Neural crest cell (in vitro differentiated cells): ENCODE measurements around the gene BEGAIN. TPM values are rescaled to one million over a fixed set of nuclear protein-coding genes. Genes with fewer than 3 reads are reported as not detected.
A peak's percentile ranks its signal among the peaks of the same experiment; 100 is the strongest.

Source experiments
- DNase-seq: peaks from one replicate; pipeline ENCODE4 v3.0.0; 2021; ENCODE audit warnings: low read depth, mixed read lengths, low spot score
- H3K27ac Mint-ChIP-seq: one replicate; pipeline ENCODE4 v1.8.0; 2021; ENCODE audit warnings: mild to moderate bottlenecking, mixed read lengths; ENCODE audit not compliant: unreplicated experiment
- H3K27me3 Mint-ChIP-seq: 2 replicates; pipeline ENCODE4 v1.8.0; 2021; ENCODE audit warnings: low read depth, mild to moderate bottlenecking, mixed read lengths
- H3K36me3 Mint-ChIP-seq: 2 replicates; pipeline ENCODE4 v1.8.0; 2021; ENCODE audit warnings: low read depth, mild to moderate bottlenecking, mixed read lengths
- H3K4me1 Mint-ChIP-seq: 2 replicates; pipeline ENCODE4 v1.8.0; 2021; ENCODE audit warnings: mixed read lengths
- H3K4me3 Mint-ChIP-seq: one replicate; pipeline ENCODE4 v1.8.0; 2021; ENCODE audit warnings: mild to moderate bottlenecking, mixed read lengths
- H3K9me3 Mint-ChIP-seq: 2 replicates; pipeline ENCODE4 v1.8.0; 2021; ENCODE audit warnings: mixed read lengths
- total RNA-seq: library from RNA; stranded (reverse); gene quantifications from 2 replicates; pipeline ENCODE4 v1.2.1, GENCODE V29; 2021
- TF ChIP-seq, protein P1 (sequence below): fragments of 200-600 bp; sonication (generic); conservative IDR thresholded peaks from 2 replicates; pipeline ENCODE4 v1.5.0; 2021; ENCODE audit warnings: antibody characterized with exemption, mild to moderate bottlenecking

The BEGAIN gene
- total RNA-seq, 1 donor from 2014 or later, result 4.8 TPM

DNA sequence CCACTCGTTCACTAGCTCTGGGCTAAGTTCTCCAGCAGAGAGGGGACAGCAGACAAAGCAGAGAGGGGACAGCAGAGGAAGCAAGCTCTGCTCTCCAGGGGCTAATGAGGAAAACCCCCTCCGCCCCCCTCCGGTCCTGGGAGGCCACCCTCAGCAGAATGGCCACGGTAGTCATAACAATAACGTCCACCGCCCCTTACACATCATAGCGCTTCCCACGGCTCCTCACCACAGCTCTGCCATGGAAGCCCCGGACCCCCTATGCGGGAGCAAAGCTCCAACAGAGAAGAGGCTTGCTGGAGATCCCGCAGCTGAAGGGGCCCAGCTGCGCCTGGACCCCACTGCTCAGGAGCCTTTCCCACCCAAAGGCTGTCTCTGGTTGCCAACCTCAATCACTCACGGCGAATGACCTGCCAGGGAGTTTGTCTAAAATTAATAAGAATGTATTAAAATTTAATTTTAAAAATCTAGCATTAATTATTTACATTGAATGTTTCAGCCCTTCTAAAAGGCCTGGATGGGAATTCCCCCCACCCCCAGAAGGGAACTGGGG lies 17.4 kb downstream of the BEGAIN start:
- Mint-ChIP-seq H3K4me1 (peaks cover 14% of the 10 kb centered on the region), H3K27me3 (peaks cover 65% of the 10 kb centered on the region), H3K27ac (no peak overlapping the region), H3K36me3 (no peaks in the 10 kb centered on the region), H3K4me3 (peak overlapping the region; percentile 56), H3K9me3 (no peaks in the 10 kb centered on the region)
- no peak for DNase-seq
- TF ChIP-seq, protein P1, sequence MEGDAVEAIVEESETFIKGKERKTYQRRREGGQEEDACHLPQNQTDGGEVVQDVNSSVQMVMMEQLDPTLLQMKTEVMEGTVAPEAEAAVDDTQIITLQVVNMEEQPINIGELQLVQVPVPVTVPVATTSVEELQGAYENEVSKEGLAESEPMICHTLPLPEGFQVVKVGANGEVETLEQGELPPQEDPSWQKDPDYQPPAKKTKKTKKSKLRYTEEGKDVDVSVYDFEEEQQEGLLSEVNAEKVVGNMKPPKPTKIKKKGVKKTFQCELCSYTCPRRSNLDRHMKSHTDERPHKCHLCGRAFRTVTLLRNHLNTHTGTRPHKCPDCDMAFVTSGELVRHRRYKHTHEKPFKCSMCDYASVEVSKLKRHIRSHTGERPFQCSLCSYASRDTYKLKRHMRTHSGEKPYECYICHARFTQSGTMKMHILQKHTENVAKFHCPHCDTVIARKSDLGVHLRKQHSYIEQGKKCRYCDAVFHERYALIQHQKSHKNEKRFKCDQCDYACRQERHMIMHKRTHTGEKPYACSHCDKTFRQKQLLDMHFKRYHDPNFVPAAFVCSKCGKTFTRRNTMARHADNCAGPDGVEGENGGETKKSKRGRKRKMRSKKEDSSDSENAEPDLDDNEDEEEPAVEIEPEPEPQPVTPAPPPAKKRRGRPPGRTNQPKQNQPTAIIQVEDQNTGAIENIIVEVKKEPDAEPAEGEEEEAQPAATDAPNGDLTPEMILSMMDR, result no peak

DNA sequence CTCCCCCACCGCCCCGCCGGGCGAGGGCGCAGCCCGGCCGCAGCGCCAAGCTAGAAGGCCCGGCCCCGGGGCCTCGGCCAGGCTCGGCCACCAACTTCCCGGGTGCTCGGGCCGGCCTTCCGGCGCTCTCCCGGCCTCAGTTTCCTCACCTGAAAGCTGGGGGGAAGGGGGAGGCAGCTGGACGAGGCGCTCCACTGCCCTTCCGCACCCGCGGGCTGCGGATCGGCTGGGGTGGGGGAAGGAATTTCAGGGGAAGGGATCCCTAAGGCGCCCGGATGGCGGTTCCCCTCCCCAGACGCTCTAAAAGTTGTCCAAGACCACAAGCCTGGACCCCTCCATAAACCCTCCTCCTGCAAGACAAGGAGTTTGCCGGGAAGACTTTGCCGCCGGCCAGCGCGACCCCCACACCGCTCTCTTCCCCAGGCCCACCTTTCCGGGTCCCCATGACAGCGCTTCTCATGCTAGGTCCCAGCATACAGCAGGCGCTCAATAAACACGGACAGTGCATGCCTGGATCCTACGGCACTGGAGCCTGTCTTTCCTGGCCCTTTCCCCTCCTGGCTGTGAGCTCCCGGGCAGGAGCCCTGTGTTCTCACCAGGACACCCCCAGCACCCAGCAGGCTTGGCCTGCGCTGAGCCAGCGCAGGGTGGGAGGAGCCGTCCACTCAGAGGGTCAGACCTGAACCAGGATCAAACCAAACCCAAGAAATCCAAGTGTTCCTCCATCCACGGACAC lies 18.1 kb downstream of the BEGAIN start:
- TF ChIP-seq, protein P1, result no peak
- peaks cover 8% of the 10 kb centered on the region for H3K4me1 Mint-ChIP-seq
- no peaks in the 10 kb centered on the region for H3K9me3 Mint-ChIP-seq
- H3K36me3 Mint-ChIP-seq, result no peaks in the 10 kb centered on the region
- H3K4me3 Mint-ChIP-seq, result peak overlapping the region; percentile 56
- H3K27me3 Mint-ChIP-seq, result peaks cover 70% of the 10 kb centered on the region
- DNase-seq, result no peak
- H3K27ac Mint-ChIP-seq, result no peak overlapping the region

DNA sequence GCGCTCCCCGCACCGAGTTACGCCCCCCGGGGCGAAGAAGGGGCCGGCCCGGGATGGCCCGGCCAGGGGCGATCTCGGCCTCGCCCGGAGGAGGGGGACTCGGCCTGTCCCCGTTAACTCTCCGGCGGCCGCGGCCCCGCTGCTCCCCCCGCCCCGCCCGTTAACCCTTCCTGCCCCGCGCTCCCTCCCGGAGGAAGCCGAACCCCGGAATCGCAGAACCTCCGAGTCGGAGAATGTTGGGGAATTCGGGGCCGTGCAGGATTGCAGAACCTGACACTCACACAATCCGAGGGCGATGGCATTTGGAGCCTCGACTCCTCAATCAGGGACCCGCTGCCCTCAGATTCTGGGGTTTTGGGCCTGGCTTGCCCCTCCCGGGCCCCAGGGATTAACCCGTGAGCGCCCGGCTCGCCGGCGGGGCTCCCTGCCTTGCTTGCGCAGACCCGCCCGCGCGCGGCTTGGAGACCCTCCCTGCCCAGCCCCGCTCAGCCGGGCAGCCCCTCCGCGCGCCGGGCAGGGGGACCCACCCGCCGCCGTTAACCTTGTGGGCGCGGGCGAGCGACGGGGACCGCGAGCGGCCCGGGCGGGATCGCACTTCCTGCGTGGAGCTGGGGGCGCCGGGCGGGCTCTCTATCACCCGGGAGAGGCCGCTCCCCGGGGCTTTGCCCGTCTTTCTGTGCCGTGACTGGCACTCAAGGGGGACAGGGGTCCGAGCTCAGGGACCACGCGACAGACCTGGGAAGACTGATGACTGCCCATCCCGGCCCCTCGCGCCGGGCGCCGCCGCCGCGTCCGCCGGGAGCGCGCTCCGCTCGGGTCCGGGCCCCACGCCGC lies 18.8 kb downstream of the BEGAIN start:
- peaks cover 78% of the 10 kb centered on the region for H3K27me3 Mint-ChIP-seq

DNA sequence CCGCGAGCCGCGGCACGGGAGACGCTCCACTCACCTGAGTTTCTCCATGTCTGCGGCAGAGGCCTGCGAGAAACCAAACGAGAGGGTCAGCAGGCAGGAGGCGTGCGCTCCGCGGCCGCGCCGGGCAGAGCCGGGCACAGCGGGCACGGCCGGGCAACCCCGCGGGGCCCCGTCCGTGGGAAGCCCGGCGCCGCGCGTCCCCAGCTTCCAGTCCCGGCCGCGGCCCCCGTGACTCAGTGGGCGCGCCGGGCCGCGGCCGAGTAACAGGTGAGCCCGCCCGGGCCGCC lies 19.4 kb downstream of the BEGAIN start:
- TF ChIP-seq, protein P1, result no peak

More for the DNA sequence above, 18.8 kb downstream of the BEGAIN start:
- Mint-ChIP-seq H3K4me1 (peaks cover 6% of the 10 kb centered on the region), H3K27ac (no peak overlapping the region), H3K36me3 (no peaks in the 10 kb centered on the region), H3K4me3 (no peak overlapping the region), H3K9me3 (no peaks in the 10 kb centered on the region)
- TF ChIP-seq, protein P1, result no peak
- DNase-seq, result no peak

DNA sequence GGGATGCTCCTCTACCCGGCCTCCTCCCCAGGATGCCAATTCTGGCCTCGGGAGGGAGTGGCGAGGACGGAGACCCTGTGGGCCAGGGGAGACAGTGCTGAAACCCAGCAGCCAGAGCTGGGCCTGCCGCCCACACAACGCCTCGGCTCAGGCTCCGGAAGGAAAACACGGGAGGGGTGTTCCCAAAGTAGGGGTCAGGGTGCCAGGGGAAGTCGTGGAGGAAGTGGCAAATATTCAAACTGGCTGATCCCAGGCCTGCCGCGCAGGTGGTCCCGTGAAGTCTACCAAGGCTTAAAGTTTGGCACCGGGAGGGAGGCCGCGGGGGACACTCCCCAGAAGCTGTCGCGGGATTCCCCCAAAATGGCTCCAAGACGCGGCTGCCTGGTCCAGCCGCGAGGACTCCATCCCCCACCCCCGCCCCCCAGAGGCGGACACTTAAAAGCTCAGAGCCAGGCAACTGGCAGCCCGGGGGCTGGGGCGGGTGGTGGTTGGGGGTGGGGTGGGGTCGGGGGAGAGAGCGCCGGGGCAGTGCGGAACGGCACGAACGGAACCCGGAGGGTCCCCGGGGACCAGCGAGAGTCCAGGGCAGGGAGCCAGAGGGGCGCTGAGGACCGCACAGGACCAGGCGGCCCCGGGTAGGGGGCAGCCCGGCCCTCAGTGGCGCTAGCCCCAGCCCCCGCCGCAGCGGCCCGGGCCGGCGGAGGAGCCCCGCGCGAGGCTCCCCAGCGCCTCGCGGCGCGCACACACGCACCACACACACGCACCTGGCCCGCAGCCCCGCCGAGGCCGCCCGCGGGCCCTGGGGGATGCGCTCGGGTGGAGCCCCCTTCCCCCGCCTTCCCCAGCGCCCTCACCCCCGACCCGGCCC lies 20.0 kb downstream of the BEGAIN start:
- no peaks in the 10 kb centered on the region for H3K9me3 Mint-ChIP-seq
- TF ChIP-seq, protein P1, result no peak
- H3K36me3 Mint-ChIP-seq, result no peaks in the 10 kb centered on the region
- H3K27ac Mint-ChIP-seq, result no peak overlapping the region
- no peak for DNase-seq
- no peaks in the 10 kb centered on the region for H3K4me1 Mint-ChIP-seq
- peaks cover 79% of the 10 kb centered on the region for H3K27me3 Mint-ChIP-seq
- H3K4me3 Mint-ChIP-seq, result no peak overlapping the region

More for the DNA sequence above, 19.4 kb downstream of the BEGAIN start:
- no peaks in the 10 kb centered on the region for H3K36me3 Mint-ChIP-seq
- peaks cover 81% of the 10 kb centered on the region for H3K27me3 Mint-ChIP-seq
- no peak overlapping the region for H3K27ac Mint-ChIP-seq
- H3K4me1 Mint-ChIP-seq, result peaks cover 4% of the 10 kb centered on the region
- H3K4me3 Mint-ChIP-seq, result no peak overlapping the region
- H3K9me3 Mint-ChIP-seq, result no peaks in the 10 kb centered on the region
- no peak for DNase-seq
